GM10847 (cell line): ENCODE results near the gene ATF2.

Source experiments
- POLR2A ChIP-seq: IDR thresholded peaks from 2 replicates; pipeline ENCODE4 v1.6.1; 2011; ENCODE audit not compliant: insufficient read length; ENCODE audit errors: extremely low read depth

The ATF2 gene, protein sequence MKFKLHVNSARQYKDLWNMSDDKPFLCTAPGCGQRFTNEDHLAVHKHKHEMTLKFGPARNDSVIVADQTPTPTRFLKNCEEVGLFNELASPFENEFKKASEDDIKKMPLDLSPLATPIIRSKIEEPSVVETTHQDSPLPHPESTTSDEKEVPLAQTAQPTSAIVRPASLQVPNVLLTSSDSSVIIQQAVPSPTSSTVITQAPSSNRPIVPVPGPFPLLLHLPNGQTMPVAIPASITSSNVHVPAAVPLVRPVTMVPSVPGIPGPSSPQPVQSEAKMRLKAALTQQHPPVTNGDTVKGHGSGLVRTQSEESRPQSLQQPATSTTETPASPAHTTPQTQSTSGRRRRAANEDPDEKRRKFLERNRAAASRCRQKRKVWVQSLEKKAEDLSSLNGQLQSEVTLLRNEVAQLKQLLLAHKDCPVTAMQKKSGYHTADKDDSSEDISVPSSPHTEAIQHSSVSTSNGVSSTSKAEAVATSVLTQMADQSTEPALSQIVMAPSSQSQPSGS

DNA sequence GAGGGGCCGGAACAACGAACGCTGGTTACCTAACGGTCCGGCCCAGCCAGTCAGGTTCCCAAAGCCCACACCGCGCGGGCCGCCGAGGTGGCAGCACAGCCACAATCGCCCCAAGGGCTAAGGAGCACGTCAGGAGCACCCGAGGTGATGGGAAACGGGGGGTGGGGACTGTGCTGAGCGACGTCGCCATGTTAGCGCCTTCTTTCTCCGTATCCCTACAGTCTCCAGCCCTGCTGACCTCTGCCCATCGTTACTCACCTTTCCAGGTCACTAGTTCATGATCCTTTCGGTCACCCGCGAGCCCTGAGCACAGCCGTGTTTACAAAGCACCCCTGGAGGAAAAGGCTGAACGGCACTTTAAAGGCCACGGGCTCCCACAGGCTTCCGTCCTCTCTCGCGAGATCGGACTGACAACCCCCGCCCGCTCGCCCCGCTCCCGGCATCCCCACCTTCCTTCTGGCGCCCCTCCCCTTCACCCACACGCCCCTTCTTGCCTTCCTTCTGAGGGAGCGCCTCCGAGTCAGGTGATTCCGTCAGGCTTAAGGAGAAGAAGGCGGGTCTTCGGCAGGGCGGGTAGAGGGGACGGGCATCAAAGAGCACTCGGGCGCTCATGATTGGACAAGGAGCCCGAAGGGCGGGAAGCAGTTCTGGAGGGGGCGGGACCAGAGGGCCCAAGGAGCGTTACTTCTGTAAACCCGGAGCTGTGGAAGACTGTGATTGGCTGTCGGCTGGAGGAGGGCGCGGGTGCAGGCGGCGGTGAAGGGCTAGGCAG is at the start of gene ATF2:
Gene ATF2 (minus strand): TSS at position 412 of the 772 bp plus-strand sequence. CDS start 31,760 bp downstream, outside the sequence.
- peak; percentile 44 for TF ChIP-seq POLR2A

DNA sequence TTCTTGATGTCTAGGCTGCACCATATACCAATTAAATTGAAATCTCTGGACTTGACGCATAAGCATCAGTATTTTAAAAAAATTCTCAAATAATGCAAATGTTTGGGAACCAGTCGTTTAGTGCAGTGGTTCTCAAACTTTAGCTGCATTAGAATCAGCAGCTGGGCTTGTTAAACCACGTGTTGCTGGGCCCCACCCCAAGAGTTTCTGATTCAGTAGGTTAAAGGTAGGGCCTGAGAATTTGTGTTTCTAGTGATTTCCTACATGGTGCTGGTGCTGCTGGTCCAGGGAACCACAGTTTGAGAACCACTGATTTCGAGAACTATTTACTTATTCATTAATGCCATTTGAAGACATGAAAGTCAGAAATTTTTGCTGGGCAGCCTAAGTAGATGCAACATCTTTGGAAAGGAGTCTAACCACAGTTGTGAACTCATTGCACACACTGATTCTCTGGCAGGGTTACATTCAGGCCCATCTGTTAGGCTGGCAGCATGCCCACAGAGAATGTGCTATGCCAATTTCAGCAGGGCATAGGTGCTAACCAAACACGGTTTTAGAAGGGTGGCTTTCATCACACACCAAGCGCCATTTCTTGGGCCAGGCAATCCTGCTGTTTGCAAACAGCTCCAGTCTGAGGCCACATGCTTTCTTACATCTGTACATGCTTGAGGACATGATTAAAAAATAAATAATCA is 39.9 kb upstream of the ATF2 start:
- no peak for TF ChIP-seq POLR2A

DNA sequence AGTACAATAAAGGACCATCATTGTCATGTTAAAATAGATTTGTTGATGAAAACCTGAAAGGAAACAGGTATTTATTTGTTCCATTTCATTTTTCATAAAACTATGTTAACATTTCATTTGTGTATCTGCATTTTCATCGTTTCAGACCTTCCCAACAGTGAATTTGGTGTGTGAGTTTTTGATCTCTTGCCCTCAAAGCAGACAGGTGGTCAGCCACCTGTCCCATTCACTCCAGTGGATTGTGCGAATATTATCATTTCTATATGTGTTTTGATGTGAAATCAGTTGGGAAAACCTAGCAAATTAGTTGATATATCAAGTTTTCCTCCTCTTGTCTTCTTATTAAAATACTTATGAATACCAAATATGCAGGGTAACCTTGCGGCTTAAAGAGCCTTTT is 38.9 kb upstream of the ATF2 start:
- no peak for TF ChIP-seq POLR2A

DNA sequence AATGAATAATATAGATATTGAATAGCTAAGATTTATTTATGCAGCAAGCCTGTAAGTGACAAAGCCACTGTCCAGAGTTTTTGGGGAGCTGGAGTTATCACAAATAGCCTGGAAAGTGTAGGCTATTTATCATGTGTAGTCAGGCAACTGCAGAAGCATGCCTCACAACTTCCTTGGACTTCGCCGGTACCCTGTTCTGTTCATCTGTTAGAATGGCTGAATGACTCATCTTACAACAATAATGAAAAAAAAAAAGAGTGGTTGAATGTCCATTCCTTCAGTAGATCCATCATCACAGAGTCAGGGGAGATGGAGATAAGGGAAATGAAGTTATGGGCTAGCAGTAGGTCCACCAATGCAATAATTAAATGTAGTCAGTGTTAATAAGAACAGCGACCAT is 37.5 kb upstream of the ATF2 start:
- no peak for TF ChIP-seq POLR2A

DNA sequence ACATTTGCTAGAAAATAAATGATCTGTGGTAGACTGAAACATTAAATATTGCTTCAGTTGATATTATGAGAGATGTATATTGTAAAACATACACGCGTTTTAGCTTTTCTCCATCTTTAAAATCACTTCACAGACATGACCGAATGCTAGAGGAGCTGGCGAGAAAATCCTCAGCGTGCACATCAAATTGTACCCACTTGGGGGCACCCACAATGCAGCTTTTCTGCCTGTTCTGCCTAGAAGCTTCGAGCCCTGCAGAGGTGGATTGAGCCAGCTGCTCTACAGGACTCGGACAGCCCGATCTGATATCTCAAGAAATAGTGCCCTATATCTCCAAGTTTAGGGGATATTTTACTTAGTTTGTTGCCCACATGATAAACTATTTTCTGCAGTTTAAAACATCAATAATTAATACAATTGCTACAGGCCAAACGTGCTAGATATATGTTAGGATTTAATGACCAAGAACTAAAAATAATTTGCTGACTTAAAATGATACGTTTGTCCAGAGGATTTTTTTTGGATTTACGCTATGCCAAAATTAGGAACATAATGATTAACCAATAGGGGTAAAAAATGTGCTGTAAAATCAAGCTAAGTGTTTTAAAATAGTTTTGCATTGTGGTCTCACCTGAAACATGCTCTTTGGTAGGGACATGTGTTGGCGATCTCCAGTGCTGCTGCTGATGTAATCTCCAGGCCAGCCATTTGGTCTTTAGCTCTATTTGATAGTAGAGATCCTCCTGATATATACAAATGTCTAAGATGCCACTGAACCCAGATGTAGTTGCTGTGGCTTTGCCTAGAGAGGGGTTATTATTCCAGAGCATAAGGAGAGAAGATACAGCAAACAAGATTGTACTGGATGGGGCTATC is 35.9 kb upstream of the ATF2 start:
- TF ChIP-seq POLR2A = no peak

DNA sequence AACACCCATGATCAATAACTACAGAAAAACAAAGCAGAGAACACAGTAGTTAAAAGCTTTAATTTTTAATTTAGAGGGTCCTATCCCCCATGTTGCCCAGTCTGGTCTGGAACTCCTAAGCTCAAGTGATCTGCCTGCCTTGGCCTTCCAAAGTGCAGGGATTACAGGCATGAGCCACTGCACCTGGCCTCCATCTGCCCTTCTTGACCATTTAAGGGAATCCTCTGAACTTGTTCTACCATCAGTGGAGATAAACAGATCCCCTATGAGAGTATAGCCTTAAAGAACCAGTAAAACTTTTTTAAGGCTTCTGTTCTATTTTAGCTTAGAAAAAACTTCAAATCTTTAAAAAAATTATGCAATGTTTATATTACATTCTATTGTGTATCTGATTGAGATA is 27.0 kb upstream of the ATF2 start:
- TF ChIP-seq POLR2A = no peak

DNA sequence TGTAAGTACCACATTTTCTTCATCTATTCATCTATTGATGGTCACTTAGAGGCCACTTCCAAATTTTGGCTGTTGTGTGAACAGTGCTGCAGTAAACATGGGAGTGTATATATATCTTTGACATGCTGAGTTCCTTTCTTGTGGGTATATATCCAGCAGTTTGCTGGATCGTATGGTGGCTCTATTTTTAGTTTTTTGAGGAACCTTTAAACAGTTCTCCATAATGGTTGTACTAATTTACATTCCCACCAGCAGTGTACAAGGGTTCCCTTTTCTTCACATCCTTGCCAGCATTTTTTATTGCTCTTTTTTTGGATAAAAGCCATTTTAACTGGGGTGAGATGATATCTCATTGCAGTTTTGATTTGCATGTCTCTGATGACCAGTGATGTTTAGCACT is 20.8 kb upstream of the ATF2 start:
- TF ChIP-seq POLR2A = no peak

DNA sequence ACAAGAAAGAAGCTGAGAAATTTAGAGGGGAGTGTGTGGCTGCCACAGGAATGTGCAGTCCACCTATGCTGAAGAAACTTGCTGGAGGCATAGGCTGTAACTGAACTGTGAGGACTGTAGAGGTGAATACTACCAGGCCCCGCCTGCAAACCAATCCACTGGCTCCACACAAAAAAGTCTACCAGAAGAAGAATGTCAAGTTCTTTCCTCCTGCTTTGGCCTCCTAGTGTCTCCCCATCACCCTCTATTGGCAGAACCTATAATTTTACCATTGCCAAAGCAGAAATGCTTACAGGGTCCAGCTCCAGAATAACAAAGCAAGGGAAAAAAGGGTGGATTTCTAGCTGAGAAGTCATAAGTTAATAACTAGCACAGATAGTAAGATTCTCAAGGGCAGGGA is 19.4 kb upstream of the ATF2 start:
- TF ChIP-seq POLR2A = no peak

DNA sequence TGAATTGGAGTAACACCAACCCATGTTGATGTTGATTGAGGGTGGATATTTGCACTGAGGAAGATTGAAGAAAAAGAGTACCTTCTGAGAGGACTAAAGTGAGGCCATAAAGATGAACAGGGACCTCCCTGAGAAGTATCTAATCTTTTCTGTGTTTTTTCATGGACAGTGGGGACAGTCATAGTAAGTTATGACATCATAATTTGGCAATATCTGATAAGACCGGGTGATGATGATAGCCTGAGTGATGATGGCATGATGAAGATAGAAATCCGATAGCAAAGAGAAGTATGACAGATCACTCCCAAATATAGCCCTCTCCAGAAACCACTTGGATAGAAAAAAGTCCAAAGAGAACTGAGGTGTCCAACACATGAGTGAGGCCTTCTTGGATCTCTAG is 15.7 kb upstream of the ATF2 start:
- TF ChIP-seq POLR2A = no peak

DNA sequence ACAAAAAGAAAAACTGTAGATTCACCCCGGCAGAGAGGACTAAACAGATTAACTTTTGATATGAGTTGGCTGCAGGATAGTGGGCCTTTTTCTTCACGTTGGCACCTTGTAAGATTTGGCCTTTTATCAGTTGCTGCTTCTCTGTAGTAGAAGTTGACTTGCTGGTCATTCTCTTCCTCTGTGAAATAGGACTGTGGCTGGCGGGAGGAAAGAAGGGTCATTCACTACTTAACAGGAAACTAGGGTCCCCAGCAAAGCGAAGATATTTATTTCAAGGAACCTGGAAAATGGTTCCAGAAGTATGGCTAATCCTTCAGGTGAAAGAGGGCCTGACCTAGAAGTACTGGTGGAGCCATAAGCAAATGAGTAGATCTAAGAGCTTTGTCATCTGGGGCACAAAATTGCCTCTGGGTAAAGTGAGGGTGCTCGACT is 13.9 kb upstream of the ATF2 start:
- TF ChIP-seq POLR2A = no peak

DNA sequence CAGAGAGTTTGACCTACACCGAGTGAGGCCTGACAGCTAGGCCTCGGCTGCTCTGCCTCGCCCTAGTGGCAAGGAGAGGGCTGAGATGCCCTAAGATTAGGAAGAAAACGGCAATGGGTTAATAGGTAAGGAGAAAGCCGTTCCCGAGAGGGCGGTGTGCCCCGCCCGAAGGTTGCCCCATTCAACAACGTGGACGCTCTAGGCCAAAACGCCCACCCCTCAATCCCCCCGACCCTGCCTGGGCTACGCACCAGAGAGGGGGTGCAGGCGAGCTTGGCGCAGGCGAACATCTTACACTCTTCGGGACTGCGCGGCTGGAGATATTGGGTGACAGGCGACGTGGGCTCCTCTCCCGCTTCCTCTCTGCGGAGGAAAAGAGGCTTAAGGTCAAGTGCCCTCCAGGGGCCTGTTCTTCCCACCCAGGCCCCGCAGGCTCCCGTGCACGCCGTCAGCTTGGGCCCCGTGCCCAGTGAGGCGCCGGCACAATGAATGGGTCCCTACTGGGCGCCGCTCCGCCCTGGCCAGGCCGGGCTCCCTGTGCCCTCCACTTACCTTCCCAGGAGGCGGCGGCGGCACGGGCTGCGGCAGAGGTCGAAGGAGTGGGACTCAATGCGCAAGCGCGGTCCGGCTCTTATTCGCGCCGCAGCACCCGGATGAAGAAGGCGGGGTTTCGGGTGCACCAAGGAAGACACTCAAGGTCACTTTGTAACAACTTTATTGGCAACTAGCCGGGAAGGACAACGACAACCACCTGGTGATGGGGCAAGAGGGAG is 13.3 kb upstream of the ATF2 start, which contains the start of gene ATP5MC3:
Gene ATP5MC3 (minus strand): TSS at position 607 of the 773 bp plus-strand sequence. CDS start 317 bp downstream, at position 290.
- peak; percentile 87 for TF ChIP-seq POLR2A

DNA sequence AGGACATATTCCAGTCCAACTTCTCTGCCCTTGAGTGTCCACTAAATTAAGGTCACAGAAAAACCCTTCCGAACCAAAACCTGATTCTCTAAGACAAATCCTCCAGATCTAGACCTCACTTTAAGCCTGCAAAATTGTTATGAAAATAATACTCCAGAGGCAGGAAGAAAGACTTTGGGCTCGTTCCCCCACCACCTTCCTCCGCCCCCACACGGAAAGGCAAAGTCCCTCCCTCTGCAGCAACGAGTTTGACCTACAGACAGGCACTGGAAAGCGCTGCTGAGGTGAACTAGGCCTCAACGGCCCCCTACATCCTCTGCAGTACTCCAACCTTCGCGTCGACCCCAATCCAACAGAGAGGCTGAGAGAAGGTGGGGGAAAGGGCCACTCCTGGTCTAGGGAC is 12.7 kb upstream of the ATF2 start:
- no peak for TF ChIP-seq POLR2A

DNA sequence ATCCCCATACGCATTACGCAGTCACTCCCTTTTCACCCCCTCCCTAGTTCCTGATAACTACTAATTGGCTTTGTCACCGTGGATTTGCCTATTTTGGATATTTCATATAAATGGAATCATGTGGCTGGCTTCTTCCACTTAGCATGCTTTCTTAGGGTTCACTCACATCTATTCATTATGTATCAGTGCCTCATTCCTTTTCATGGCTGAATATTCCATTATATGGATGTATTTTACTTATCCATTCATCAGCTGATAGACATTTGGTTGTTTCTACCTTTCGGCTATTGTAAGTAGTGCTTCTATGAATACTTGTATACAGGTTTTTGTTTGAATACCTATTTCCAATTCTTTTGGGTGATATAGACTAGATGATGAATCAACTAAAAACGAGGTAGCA is 8.6 kb upstream of the ATF2 start:
- TF ChIP-seq POLR2A = no peak

DNA sequence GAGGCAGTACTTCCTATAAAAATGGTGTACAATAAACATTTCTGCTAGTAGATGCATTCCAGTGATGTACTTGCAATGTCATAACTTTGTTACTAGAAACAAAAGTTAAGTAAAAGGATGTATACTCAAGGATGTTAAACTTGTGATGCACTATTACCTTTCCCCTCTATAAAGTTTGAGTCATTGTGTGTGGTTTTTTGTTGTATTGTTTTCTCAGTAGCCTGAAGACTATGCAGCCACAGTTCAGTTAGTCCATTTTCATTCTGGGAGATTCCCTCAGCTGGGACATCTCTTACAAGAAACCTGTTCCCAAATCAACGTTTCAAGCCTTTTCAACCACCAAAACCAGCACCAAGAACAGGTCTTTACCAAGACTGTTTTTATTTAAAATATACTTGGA is 7.9 kb upstream of the ATF2 start:
- TF ChIP-seq POLR2A = no peak

DNA sequence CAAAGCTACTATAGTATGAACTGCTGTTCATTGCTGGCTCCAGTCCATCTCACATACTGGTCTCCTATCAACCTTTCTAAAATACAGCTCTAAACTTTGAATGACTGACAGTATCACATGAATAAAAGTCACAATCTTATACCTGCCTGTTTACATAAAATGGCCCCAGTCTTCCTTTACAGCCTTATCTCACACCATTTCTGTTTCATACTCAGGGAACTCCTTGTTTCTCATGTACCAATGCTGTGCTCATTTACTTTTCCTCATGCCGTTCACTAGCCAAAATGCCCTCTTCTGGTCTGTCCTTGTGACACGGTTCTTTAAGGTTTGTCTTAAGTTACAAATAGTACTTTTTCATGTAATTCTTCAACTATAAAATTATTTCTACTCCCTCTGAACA is 7.3 kb upstream of the ATF2 start:
- TF ChIP-seq POLR2A = no peak
